SK-N-SH (cell line): Measurements from ENCODE around the gene CNNM3. TPM values are rescaled to one million over a fixed set of nuclear protein-coding genes. Genes with fewer than 3 reads are reported as not detected.

Source experiments
- CTCF ChIA-PET: fragments of 300-600, 350-600 bp; formaldehyde crosslinking; extraction: SDS; loops from one replicate; lab custom pipeline; 2021; lab: Yijun Ruan, JAX
- POLR2A ChIA-PET: fragments of 350-600 bp; sonication (Branson Sonifier 250); formaldehyde crosslinking; extraction: SDS; loops from one replicate; lab custom pipeline; 2020; ENCODE audit warnings: antibody characterized with exemption, inconsistent platforms; lab: Yijun Ruan, JAX
- DNase-seq: peaks from one replicate; pipeline ENCODE4 v3.0.0; 2012
- H2AFZ ChIP-seq: fragments of 200-600 bp; sonication (generic); 2 replicates; pipeline ENCODE4 v1.8.1; 2016; ENCODE audit warnings: antibody characterized with exemption, mild to moderate bottlenecking, low read depth
- H3F3A ChIP-seq: fragments of 200-600 bp; sonication (generic); replicated peaks from 2 replicates; pipeline ENCODE3; 2016; ENCODE audit warnings: antibody characterized with exemption, mild to moderate bottlenecking; ENCODE audit not compliant: insufficient read depth
- H3K27ac ChIP-seq, 2 experiments: fragments of 200-500 bp in 1 of 2; fragments of 200-600 bp in 1 of 2; sonication (Bioruptor generic) in 1 of 2; sonication (generic), shearing (Covaris generic) in 1 of 2; 2 replicates each; pipeline versions ENCODE4 v1.5.1 to v1.6.1; 2014 to 2016; ENCODE audit warnings: low read depth in 2 of 2, inconsistent platforms in 1 of 2, low read length in 1 of 2, mild to moderate bottlenecking in 1 of 2, mixed read lengths in 1 of 2
- H3K27me3 ChIP-seq: fragments of 200-600 bp; sonication (generic), shearing (Covaris generic); 2 replicates; pipeline ENCODE4 v1.6.1; 2016; ENCODE audit warnings: mixed run types; ENCODE audit not compliant: insufficient read depth
- H3K36me3 ChIP-seq, 2 experiments: fragments of 200-500 bp in 1 of 2; fragments of 200-600 bp in 1 of 2; sonication (Bioruptor generic) in 1 of 2; sonication (generic) in 1 of 2; replicated peaks in 1 of 2; 2 replicates each; pipeline versions ENCODE3 to v1.5.1; 2014 to 2016; ENCODE audit warnings: low read length in 1 of 2, mild to moderate bottlenecking in 1 of 2; ENCODE audit not compliant: insufficient read depth in 2 of 2, control insufficient read depth in 1 of 2
- H3K4me1 ChIP-seq, 2 experiments: fragments of 200-500 bp in 1 of 2; fragments of 200-600 bp in 1 of 2; sonication (Bioruptor generic) in 1 of 2; sonication (generic), shearing (Covaris generic) in 1 of 2; 2 replicates each; pipeline versions ENCODE4 v1.5.1 to v1.6.1; 2014 to 2016; ENCODE audit warnings: low read depth in 1 of 2, low read length in 1 of 2, mixed run types in 1 of 2; ENCODE audit not compliant: insufficient read depth in 2 of 2, control insufficient read depth in 1 of 2
- H3K4me2 ChIP-seq: fragments of 200-600 bp; sonication (generic), shearing (Covaris generic); 2 replicates; pipeline ENCODE4 v1.6.1; 2017; ENCODE audit warnings: mixed run types
- H3K4me3 ChIP-seq, 2 experiments: fragments of 200-500 bp in 1 of 2; fragments of 200-600 bp in 1 of 2; sonication (Bioruptor generic) in 1 of 2; sonication (generic), shearing (Covaris generic) in 1 of 2; 2 replicates each; pipeline versions ENCODE4 v1.5.1 to v1.8.1; 2014 to 2016; ENCODE audit warnings: low read depth in 2 of 2, inconsistent platforms in 1 of 2, low read length in 1 of 2, mild to moderate bottlenecking in 1 of 2, mixed read lengths in 1 of 2, moderate library complexity in 1 of 2
- H3K79me2 ChIP-seq: fragments of 200-600 bp; sonication (generic); 2 replicates; pipeline ENCODE4 v1.8.1; 2017; ENCODE audit warnings: mild to moderate bottlenecking; ENCODE audit not compliant: insufficient read depth
- H3K9ac ChIP-seq: fragments of 200-600 bp; sonication (generic); 2 replicates; pipeline ENCODE4 v1.6.1; 2017; ENCODE audit warnings: mixed run types
- H3K9me2 ChIP-seq: fragments of 200-600 bp; sonication (generic); 2 replicates; pipeline ENCODE4 v1.6.1; 2017; ENCODE audit warnings: mixed run types
- H3K9me3 ChIP-seq: fragments of 200-600 bp; sonication (generic); 2 replicates; pipeline ENCODE4 v1.6.1; 2017; ENCODE audit warnings: mixed run types, mild to moderate bottlenecking, moderate library complexity
- H4K20me1 ChIP-seq: fragments of 200-600 bp; sonication (generic); 2 replicates; pipeline ENCODE4 v1.6.1; 2017; ENCODE audit warnings: mild to moderate bottlenecking, mixed run types; ENCODE audit not compliant: insufficient read depth
- CHD2 ChIP-seq: fragments of 150-350 bp; IDR thresholded peaks from 2 replicates; pipeline ENCODE4 v1.6.1; 2018; ENCODE audit warnings: low read length; ENCODE audit not compliant: partially characterized antibody
- FOXJ3 ChIP-seq: sonication (generic); formaldehyde crosslinking; IDR thresholded peaks from 2 replicates; pipeline ENCODE4 v1.5.1; 2020; ENCODE audit warnings: mild to moderate bottlenecking, missing genetic modification reagents
- FOXM1 ChIP-seq: IDR thresholded peaks from 2 replicates; pipeline ENCODE4 v1.4.0; 2012; ENCODE audit warnings: low read depth, mild to moderate bottlenecking
- GATA2 ChIP-seq: sonication (generic); formaldehyde crosslinking; IDR thresholded peaks from 2 replicates; pipeline ENCODE4 v1.5.0; 2020; ENCODE audit warnings: mild to moderate bottlenecking, missing genetic modification reagents
- JUND ChIP-seq: IDR thresholded peaks from 2 replicates; pipeline ENCODE4 v1.4.0; 2012
- MEF2A ChIP-seq: IDR thresholded peaks from 2 replicates; pipeline ENCODE4 v1.4.0; 2012; ENCODE audit warnings: low read depth, borderline replicate concordance
- NFIC ChIP-seq: IDR thresholded peaks from 2 replicates; pipeline ENCODE4 v1.4.0; 2012; ENCODE audit warnings: borderline replicate concordance
- NRF1 ChIP-seq: IDR thresholded peaks from 2 replicates; pipeline ENCODE4 v1.6.1; 2012; ENCODE audit warnings: low read depth, mild to moderate bottlenecking, low read length
- REST ChIP-seq: IDR thresholded peaks from 2 replicates; pipeline ENCODE4 v1.6.1; 2012; ENCODE audit warnings: mild to moderate bottlenecking, low read depth, low read length, moderate library complexity
- RXRA ChIP-seq: IDR thresholded peaks from 2 replicates; pipeline ENCODE4 v1.4.0; 2012; ENCODE audit warnings: low read depth, mild to moderate bottlenecking, borderline replicate concordance
- SIN3A ChIP-seq: IDR thresholded peaks from 2 replicates; pipeline ENCODE4 v1.6.1; 2012; ENCODE audit warnings: low read depth, mild to moderate bottlenecking, low read length, moderate library complexity, borderline replicate concordance
- TAF1 ChIP-seq: IDR thresholded peaks from 2 replicates; pipeline ENCODE4 v1.6.1; 2012; ENCODE audit warnings: low read depth, mild to moderate bottlenecking, low read length, moderate library complexity, borderline replicate concordance
- YY1 ChIP-seq: IDR thresholded peaks from 2 replicates; pipeline ENCODE4 v1.4.0; 2012; ENCODE audit warnings: low read depth, mild to moderate bottlenecking
- WGBS: methylation state at CpG from one replicate; pipeline ENCODE4 v1.1.6; 2017; ENCODE audit warnings: low lambda C conversion rate; 5-methylcytosine and 5-hydroxymethylcytosine counted together
- polyA plus RNA-seq, 3 experiments: library from polyadenylated mRNA; depleted of rRNA; stranded (reverse); fragments of >200 nt; gene quantifications; 2 replicates each; pipeline ENCODE4 v1.2.3, GENCODE V29; 2012
- TF ChIP-seq, protein P1 (sequence below): IDR thresholded peaks from 2 replicates; pipeline ENCODE4; 2012
- TF ChIP-seq, protein P2 (sequence below): fragments of 200-600 bp; sonication (generic); IDR thresholded peaks from 2 replicates; pipeline ENCODE4 v1.6.1; 2017; ENCODE audit warnings: antibody characterized with exemption, mild to moderate bottlenecking, moderate library complexity
- TF ChIP-seq, protein P3 (sequence below): IDR thresholded peaks from 2 replicates; pipeline ENCODE4 v1.4.0; 2012; ENCODE audit warnings: low read depth
- TF ChIP-seq, protein P4 (sequence below): IDR thresholded peaks from 2 replicates; pipeline ENCODE4 v1.4.0; 2012; ENCODE audit warnings: low read depth, borderline replicate concordance

CNNM3 gene
- polyA plus RNA-seq, 1 of the 3 experiments (the other 2 are of a cell fraction): 14.7 TPM

DNA sequence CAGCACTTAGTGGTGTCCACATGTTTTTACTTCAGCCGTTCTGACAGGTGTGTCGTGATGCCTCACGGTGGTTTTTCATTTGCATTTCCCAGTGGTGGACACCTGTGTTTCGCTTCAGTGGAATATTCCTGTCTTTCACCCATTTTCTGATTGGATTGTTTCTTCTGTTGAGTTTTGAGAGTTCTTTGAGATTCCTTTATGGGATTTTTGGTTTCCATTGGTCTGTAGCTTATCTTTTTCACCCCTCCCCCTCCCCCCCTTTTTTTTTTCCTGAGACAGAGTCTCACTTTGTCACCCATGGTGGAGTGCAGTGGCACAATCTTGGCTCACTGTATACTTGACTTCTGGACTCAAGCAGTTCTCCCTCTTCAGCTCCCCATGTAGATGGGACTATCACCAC, 19.8 kb downstream of the CNNM3 start:
- 93% methylated on average over 4 of the region's 4 CpGs for WGBS
- POLR2A ChIA-PET: interaction anchor here (0.6 to 0.7 kb wide), 2 partner anchors 13 to 192 kb away, joined by 3 to 4 read pairs; no protein-coding TSS in a partner anchor

GRCh38 chr2:96837575-96837974, 21.5 kb downstream of the CNNM3 start:
- WGBS: 94% methylated on average over 6 of the region's 9 CpGs
- no peak for TF ChIP-seq MEF2A
- TF ChIP-seq RXRA: no peak
- no peak for TF ChIP-seq SIN3A
- TF ChIP-seq YY1: no peak
- TF ChIP-seq NRF1: no peak
- no peak for TF ChIP-seq FOXM1
- TF ChIP-seq, protein P1, sequence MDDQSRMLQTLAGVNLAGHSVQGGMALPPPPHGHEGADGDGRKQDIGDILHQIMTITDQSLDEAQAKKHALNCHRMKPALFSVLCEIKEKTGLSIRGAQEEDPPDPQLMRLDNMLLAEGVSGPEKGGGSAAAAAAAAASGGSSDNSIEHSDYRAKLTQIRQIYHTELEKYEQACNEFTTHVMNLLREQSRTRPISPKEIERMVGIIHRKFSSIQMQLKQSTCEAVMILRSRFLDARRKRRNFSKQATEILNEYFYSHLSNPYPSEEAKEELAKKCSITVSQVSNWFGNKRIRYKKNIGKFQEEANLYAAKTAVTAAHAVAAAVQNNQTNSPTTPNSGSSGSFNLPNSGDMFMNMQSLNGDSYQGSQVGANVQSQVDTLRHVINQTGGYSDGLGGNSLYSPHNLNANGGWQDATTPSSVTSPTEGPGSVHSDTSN: no peak
- TF ChIP-seq, protein P2, sequence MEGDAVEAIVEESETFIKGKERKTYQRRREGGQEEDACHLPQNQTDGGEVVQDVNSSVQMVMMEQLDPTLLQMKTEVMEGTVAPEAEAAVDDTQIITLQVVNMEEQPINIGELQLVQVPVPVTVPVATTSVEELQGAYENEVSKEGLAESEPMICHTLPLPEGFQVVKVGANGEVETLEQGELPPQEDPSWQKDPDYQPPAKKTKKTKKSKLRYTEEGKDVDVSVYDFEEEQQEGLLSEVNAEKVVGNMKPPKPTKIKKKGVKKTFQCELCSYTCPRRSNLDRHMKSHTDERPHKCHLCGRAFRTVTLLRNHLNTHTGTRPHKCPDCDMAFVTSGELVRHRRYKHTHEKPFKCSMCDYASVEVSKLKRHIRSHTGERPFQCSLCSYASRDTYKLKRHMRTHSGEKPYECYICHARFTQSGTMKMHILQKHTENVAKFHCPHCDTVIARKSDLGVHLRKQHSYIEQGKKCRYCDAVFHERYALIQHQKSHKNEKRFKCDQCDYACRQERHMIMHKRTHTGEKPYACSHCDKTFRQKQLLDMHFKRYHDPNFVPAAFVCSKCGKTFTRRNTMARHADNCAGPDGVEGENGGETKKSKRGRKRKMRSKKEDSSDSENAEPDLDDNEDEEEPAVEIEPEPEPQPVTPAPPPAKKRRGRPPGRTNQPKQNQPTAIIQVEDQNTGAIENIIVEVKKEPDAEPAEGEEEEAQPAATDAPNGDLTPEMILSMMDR: no peak
- no peak for TF ChIP-seq JUND
- no peak for TF ChIP-seq REST

More for the DNA sequence above, 19.8 kb downstream of the CNNM3 start:
- H3K36me3 ChIP-seq: peaks cover 3 to 36% of the 10 kb centered on the region in 2 experiments
- H4K20me1 ChIP-seq: no peaks in the 10 kb centered on the region
- H3K9me3 ChIP-seq: no peaks in the 10 kb centered on the region
- H3K4me1 ChIP-seq: no peaks in the 10 kb centered on the region; a peak in 1 of 4 replicates
- H3K9ac ChIP-seq: no peak overlapping the region
- no peak for DNase-seq
- TF ChIP-seq NRF1 (no peak), CHD2 (no peak), NFIC (no peak), FOXJ3 (CRISPR knock-in tag) (no peak), MEF2A (no peak), YY1 (no peak), JUND (no peak), TAF1 (no peak), GATA2 (no peak)
- TF ChIP-seq, protein P3, sequence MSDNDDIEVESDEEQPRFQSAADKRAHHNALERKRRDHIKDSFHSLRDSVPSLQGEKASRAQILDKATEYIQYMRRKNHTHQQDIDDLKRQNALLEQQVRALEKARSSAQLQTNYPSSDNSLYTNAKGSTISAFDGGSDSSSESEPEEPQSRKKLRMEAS: no peak
- TF ChIP-seq, protein P4, sequence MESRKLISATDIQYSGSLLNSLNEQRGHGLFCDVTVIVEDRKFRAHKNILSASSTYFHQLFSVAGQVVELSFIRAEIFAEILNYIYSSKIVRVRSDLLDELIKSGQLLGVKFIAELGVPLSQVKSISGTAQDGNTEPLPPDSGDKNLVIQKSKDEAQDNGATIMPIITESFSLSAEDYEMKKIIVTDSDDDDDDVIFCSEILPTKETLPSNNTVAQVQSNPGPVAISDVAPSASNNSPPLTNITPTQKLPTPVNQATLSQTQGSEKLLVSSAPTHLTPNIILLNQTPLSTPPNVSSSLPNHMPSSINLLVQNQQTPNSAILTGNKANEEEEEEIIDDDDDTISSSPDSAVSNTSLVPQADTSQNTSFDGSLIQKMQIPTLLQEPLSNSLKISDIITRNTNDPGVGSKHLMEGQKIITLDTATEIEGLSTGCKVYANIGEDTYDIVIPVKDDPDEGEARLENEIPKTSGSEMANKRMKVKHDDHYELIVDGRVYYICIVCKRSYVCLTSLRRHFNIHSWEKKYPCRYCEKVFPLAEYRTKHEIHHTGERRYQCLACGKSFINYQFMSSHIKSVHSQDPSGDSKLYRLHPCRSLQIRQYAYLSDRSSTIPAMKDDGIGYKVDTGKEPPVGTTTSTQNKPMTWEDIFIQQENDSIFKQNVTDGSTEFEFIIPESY: no peak
- H3K27ac ChIP-seq: no peak overlapping the region
- H3K79me2 ChIP-seq: no peaks in the 10 kb centered on the region
- H3K9me2 ChIP-seq: no peaks in the 10 kb centered on the region
- H2AFZ ChIP-seq: no peak overlapping the region
- no peaks in the 10 kb centered on the region for H3K27me3 ChIP-seq
- no peak overlapping the region for H3K4me2 ChIP-seq
- CTCF ChIA-PET: interaction anchor here (2.8 kb wide), 1 partner anchor 116 kb away, joined by 9 read pairs; no protein-coding TSS in a partner anchor
- no peaks in the 10 kb centered on the region for H3F3A ChIP-seq
- H3K4me3 ChIP-seq: no peak overlapping the region

More at GRCh38 chr2:96837575-96837974, 21.5 kb downstream of the CNNM3 start:
- Histone ChIP-seq H3K9ac (no peak overlapping the region), H4K20me1 (no peaks in the 10 kb centered on the region), H3F3A (no peaks in the 10 kb centered on the region), H3K4me3 (no peak overlapping the region), H3K9me3 (no peaks in the 10 kb centered on the region), H3K79me2 (no peaks in the 10 kb centered on the region), H2AFZ (no peak overlapping the region), H3K27ac (no peak overlapping the region), H3K4me1 (peaks cover 0 to 7% of the 10 kb centered on the region in 2 experiments; a peak in 1 of 4 replicates), H3K9me2 (no peaks in the 10 kb centered on the region), H3K36me3 (peaks cover 3 to 21% of the 10 kb centered on the region in 2 experiments), H3K4me2 (no peak overlapping the region), H3K27me3 (no peaks in the 10 kb centered on the region)
- no peak for DNase-seq
- CTCF ChIA-PET: interaction anchor here (0.6 to 2.8 kb wide), 3 partner anchors 18 to 114 kb away, joined by 3 to 9 read pairs (median 6); partner anchors contain the start of gene ANKRD39
- POLR2A ChIA-PET: no interaction called here
